Ishikawa (cell line): ENCODE results near the gene IPCEF1.
A peak's percentile ranks its signal among the peaks of the same experiment; 100 is the strongest.

Experiments used
- CEBPB ChIP-seq: IDR thresholded peaks from 2 replicates; pipeline ENCODE4 v1.6.1; 2012
- CREB1 ChIP-seq: IDR thresholded peaks from 2 replicates; pipeline ENCODE4 v1.6.1; 2012; ENCODE audit warnings: low read depth
- EGR1 ChIP-seq: IDR thresholded peaks from 2 replicates; pipeline ENCODE4 v1.6.1; 2012
- EP300 ChIP-seq: IDR thresholded peaks from 2 replicates; pipeline ENCODE4 v1.6.1; 2012; ENCODE audit warnings: borderline replicate concordance
- FOXM1 ChIP-seq: IDR thresholded peaks from 2 replicates; pipeline ENCODE4 v1.6.1; 2012; ENCODE audit warnings: low read depth, borderline replicate concordance
- MAX ChIP-seq: IDR thresholded peaks from 2 replicates; pipeline ENCODE4 v1.6.1; 2012
- NFIC ChIP-seq: IDR thresholded peaks from 2 replicates; pipeline ENCODE4 v1.6.1; 2012
- RAD21 ChIP-seq: IDR thresholded peaks from 2 replicates; pipeline ENCODE4 v1.6.1; 2012; ENCODE audit warnings: low read depth
- REST ChIP-seq: IDR thresholded peaks from 2 replicates; pipeline ENCODE4 v1.6.1; 2012; ENCODE audit warnings: low read depth, mild to moderate bottlenecking
- TAF1 ChIP-seq: IDR thresholded peaks from 2 replicates; pipeline ENCODE4 v1.6.1; 2012; ENCODE audit warnings: low read depth, mild to moderate bottlenecking
- TCF12 ChIP-seq: IDR thresholded peaks from 2 replicates; pipeline ENCODE4 v1.6.1; 2012; ENCODE audit warnings: low read depth
- TEAD4 ChIP-seq: IDR thresholded peaks from 2 replicates; pipeline ENCODE4 v1.6.1; 2012
- USF1 ChIP-seq: IDR thresholded peaks from 2 replicates; pipeline ENCODE4 v1.6.1; 2012
- YY1 ChIP-seq: IDR thresholded peaks from 2 replicates; pipeline ENCODE4 v1.6.1; 2012; ENCODE audit warnings: low read depth
- ZBTB7A ChIP-seq: IDR thresholded peaks from 2 replicates; pipeline ENCODE4 v1.6.1; 2012; ENCODE audit warnings: low read depth

IPCEF1 gene

GRCh38 chr6:154154389-154154967 lies 202.1 kb downstream of the IPCEF1 start:
- TF ChIP-seq FOXM1 (no peak), YY1 (peak; percentile 76; the same call in 1 of the 2 replicates), ZBTB7A (no peak), USF1 (no peak), EP300 (no peak), RAD21 (peak; percentile 84), NFIC (no peak), MAX (peak; percentile 42; the same call in 1 of the 2 replicates)

GRCh38 chr6:154143753-154144152 lies 212.8 kb downstream of the IPCEF1 start:
- TF ChIP-seq CREB1 (no peak), TAF1 (no peak)

GRCh38 chr6:154140743-154141142 lies 215.9 kb downstream of the IPCEF1 start:
- no peak for TF ChIP-seq YY1
- TF ChIP-seq ZBTB7A, result no peak
- TF ChIP-seq EGR1, result no peak

- TF ChIP-seq NFIC, result no peak
- TF ChIP-seq REST, result no peak
- TF ChIP-seq FOXM1, result no peak
- TF ChIP-seq TCF12, result no peak
- no peak for TF ChIP-seq EP300
These were observed 216.7 kb downstream of the IPCEF1 start for GRCh38 chr6:154139892-154140291.

- TF ChIP-seq TCF12 (no peak), REST (no peak), TAF1 (no peak), FOXM1 (no peak), CREB1 (no peak), RAD21 (no peak), USF1 (no peak), TEAD4 (no peak), YY1 (no peak), MAX (no peak), CEBPB (no peak), ZBTB7A (no peak)
These were observed 217.8 kb downstream of the IPCEF1 start for GRCh38 chr6:154138793-154139192.

- no peak for TF ChIP-seq TEAD4
- no peak for TF ChIP-seq REST
- no peak for TF ChIP-seq CEBPB
- TF ChIP-seq EP300, result no peak
- TF ChIP-seq NFIC, result no peak
These were observed 222.0 kb downstream of the IPCEF1 start for GRCh38 chr6:154134471-154135147.
